ENCODE data around the gene PYY. TPM values are rescaled to one million over a fixed set of nuclear protein-coding genes. Genes with fewer than 3 reads are reported as not detected.

The PYY gene
- polyA plus RNA-seq, 1 donor from 2014 or later, result not detected

DNA sequence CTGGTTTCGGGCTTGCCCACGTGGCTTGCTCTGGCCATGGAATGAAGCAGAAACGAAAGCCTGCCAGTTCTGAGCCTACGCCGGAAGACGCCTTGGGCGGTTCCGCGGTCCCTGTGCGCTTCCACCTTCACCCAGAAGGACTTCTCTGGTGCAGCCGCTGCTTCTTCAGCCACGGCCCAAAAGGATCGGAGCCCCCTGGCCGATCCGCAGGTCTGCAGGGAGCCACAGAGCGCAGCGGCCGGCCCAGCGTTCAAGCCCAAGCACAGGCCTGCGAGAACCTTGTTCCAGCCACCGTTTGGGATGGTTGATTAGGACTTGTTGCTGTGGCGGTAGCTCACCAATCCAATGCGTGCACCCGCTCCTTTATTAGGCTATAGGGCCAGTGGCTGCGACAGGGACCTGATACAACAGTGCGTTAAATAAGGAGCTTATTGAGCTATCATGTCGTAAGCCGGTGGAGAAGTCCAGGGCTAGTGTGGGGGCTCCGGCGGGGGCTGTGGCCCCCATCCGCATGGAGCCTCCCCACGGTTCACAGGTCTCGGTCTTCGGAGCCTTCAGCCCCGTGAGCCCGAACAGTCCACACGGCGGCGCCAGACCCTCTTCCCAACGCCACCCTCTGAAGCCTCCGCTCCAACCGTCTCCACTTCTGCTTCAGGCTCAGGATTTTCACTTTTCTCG, 36.3 kb downstream of the PYY start:
- no peaks in the 10 kb centered on the region for H3K9me3 ChIP-seq (ENCODE audit: low read length)
- H4K20me1 ChIP-seq (ENCODE audit: insufficient read depth), result no peaks in the 10 kb centered on the region
- no peaks in the 10 kb centered on the region for H3K79me2 ChIP-seq (replicated peaks; ENCODE audit: insufficient read depth, low read length)
- no peak overlapping the region for H3K4me2 ChIP-seq (ENCODE audit: low read length)
- no peaks in the 10 kb centered on the region for H3F3A ChIP-seq (ENCODE audit: insufficient read depth, low read length, poor library complexity, severe bottlenecking)
- no peaks in the 10 kb centered on the region for H3K9me2 ChIP-seq (ENCODE audit: insufficient read depth, low read length)
- no peak overlapping the region for H3K4me3 ChIP-seq (ENCODE audit: low read length)
- H3K27ac ChIP-seq (ENCODE audit: low read length), result no peak overlapping the region
- no peak overlapping the region for H3K9ac ChIP-seq (ENCODE audit: low read length)
- no peaks in the 10 kb centered on the region for H3K27me3 ChIP-seq (ENCODE audit: insufficient read depth, low read depth, low read length)
- TF ChIP-seq EP300 (conservative IDR thresholded peaks at IDR 0.05; ENCODE audit: poor library complexity, severe bottlenecking) (no peak), TAF1 (IDR thresholded peaks at IDR 0.05; ENCODE audit: low read depth) (no peak), POLR2AphosphoS5 (IDR thresholded peaks at IDR 0.05) (no peak), SMC3 (conservative IDR thresholded peaks at IDR 0.05; ENCODE audit: poor library complexity) (no peak), RAD21 (conservative IDR thresholded peaks at IDR 0.05) (no peak), EZH2 (IDR thresholded peaks at IDR 0.05; ENCODE audit: borderline replicate concordance, insufficient read depth, low read length, poor library complexity, severe bottlenecking) (no peak), MXI1 (conservative IDR thresholded peaks at IDR 0.05; ENCODE audit: poor library complexity, severe bottlenecking) (no peak)
- TF ChIP-seq, protein P1, sequence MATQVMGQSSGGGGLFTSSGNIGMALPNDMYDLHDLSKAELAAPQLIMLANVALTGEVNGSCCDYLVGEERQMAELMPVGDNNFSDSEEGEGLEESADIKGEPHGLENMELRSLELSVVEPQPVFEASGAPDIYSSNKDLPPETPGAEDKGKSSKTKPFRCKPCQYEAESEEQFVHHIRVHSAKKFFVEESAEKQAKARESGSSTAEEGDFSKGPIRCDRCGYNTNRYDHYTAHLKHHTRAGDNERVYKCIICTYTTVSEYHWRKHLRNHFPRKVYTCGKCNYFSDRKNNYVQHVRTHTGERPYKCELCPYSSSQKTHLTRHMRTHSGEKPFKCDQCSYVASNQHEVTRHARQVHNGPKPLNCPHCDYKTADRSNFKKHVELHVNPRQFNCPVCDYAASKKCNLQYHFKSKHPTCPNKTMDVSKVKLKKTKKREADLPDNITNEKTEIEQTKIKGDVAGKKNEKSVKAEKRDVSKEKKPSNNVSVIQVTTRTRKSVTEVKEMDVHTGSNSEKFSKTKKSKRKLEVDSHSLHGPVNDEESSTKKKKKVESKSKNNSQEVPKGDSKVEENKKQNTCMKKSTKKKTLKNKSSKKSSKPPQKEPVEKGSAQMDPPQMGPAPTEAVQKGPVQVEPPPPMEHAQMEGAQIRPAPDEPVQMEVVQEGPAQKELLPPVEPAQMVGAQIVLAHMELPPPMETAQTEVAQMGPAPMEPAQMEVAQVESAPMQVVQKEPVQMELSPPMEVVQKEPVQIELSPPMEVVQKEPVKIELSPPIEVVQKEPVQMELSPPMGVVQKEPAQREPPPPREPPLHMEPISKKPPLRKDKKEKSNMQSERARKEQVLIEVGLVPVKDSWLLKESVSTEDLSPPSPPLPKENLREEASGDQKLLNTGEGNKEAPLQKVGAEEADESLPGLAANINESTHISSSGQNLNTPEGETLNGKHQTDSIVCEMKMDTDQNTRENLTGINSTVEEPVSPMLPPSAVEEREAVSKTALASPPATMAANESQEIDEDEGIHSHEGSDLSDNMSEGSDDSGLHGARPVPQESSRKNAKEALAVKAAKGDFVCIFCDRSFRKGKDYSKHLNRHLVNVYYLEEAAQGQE (IDR thresholded peaks at IDR 0.05; ENCODE audit: borderline replicate concordance), result no peak
- TF ChIP-seq, protein P2, sequence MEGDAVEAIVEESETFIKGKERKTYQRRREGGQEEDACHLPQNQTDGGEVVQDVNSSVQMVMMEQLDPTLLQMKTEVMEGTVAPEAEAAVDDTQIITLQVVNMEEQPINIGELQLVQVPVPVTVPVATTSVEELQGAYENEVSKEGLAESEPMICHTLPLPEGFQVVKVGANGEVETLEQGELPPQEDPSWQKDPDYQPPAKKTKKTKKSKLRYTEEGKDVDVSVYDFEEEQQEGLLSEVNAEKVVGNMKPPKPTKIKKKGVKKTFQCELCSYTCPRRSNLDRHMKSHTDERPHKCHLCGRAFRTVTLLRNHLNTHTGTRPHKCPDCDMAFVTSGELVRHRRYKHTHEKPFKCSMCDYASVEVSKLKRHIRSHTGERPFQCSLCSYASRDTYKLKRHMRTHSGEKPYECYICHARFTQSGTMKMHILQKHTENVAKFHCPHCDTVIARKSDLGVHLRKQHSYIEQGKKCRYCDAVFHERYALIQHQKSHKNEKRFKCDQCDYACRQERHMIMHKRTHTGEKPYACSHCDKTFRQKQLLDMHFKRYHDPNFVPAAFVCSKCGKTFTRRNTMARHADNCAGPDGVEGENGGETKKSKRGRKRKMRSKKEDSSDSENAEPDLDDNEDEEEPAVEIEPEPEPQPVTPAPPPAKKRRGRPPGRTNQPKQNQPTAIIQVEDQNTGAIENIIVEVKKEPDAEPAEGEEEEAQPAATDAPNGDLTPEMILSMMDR (IDR thresholded peaks at IDR 0.05; ENCODE audit: poor library complexity, severe bottlenecking), result no peak
- no peak overlapping the region for H2AFZ ChIP-seq (ENCODE audit: low read depth, low read length)
- no peaks in the 10 kb centered on the region for H3K36me3 ChIP-seq (ENCODE audit: insufficient read depth, low read length)

DNA sequence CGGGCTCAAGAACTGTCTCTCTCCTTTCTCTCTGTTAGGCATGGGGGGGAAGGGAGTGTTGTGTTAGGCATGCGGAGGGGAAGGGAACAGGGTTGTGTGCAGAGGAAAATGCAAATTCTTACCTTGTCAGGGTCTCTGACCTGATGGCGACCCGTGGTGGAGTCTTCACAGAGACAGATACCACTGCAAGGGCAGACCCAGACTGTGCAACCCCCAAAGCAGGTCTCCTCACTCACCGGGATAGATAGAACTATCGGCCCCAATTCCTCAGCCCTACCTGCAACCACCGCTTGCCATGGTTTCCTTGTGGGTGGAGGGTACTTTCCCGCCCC, 36.8 kb downstream of the PYY start:
- Histone ChIP-seq H3K4me3 (ENCODE audit: low read length) (no peak overlapping the region), H2AFZ (ENCODE audit: low read depth, low read length) (no peak overlapping the region), H3F3A (ENCODE audit: insufficient read depth, low read length, poor library complexity, severe bottlenecking) (no peaks in the 10 kb centered on the region), H4K20me1 (ENCODE audit: insufficient read depth) (no peaks in the 10 kb centered on the region), H3K36me3 (ENCODE audit: insufficient read depth, low read length) (no peaks in the 10 kb centered on the region), H3K9me3 (ENCODE audit: low read length) (no peaks in the 10 kb centered on the region), H3K9ac (ENCODE audit: low read length) (no peak overlapping the region), H3K27ac (ENCODE audit: low read length) (no peak overlapping the region), H3K79me2 (replicated peaks; ENCODE audit: insufficient read depth, low read length) (no peaks in the 10 kb centered on the region), H3K27me3 (ENCODE audit: insufficient read depth, low read depth, low read length) (no peaks in the 10 kb centered on the region), H3K4me2 (ENCODE audit: low read length) (no peak overlapping the region), H3K9me2 (ENCODE audit: insufficient read depth, low read length) (no peaks in the 10 kb centered on the region)
- TF ChIP-seq POLR2AphosphoS5 (IDR thresholded peaks at IDR 0.05), result no peak

All from neural cell (in vitro differentiated cells).